Mesenchymal stem cell (in vitro differentiated cells and primary cell): ENCODE data around the gene CHRM5.
A peak's percentile ranks its signal among the peaks of the same experiment; 100 is the strongest.

Source experiments
- DNase-seq: peaks from one replicate; pipeline ENCODE4 v3.0.0-alpha.2; 2013
- H2AFZ ChIP-seq: one replicate; pipeline ENCODE4 v1.6.1; 2013; ENCODE audit warnings: low read depth, mild to moderate bottlenecking, control low read depth, inconsistent platforms, low read length, moderate library complexity
- H2AK5ac ChIP-seq: 2 replicates; pipeline ENCODE4 v1.6.1; 2013; ENCODE audit warnings: low read length, moderate library complexity, mild to moderate bottlenecking, inconsistent platforms; ENCODE audit not compliant: severe bottlenecking
- H2BK120ac ChIP-seq: one replicate; pipeline ENCODE4 v1.6.1; 2013; ENCODE audit warnings: low read depth, mild to moderate bottlenecking, inconsistent platforms, low read length, moderate library complexity
- H2BK12ac ChIP-seq, 2 experiments: one replicate each; pipeline ENCODE4 v1.6.1; 2013; ENCODE audit warnings: inconsistent platforms in 2 of 2, low read length in 2 of 2, mild to moderate bottlenecking in 2 of 2, moderate library complexity in 2 of 2, control low read depth in 1 of 2
- H2BK15ac ChIP-seq: one replicate; pipeline ENCODE4 v1.6.1; 2013; ENCODE audit warnings: mild to moderate bottlenecking, low read depth, inconsistent platforms; ENCODE audit not compliant: poor library complexity, severe bottlenecking
- H2BK5ac ChIP-seq: 2 replicates; pipeline ENCODE4 v1.6.1; 2013; ENCODE audit warnings: low read depth, mild to moderate bottlenecking, low read length, control low read depth, inconsistent platforms; ENCODE audit not compliant: poor library complexity, severe bottlenecking
- H3K14ac ChIP-seq, 2 experiments: one replicate each; pipeline ENCODE4 v1.6.1; 2013; ENCODE audit warnings: inconsistent platforms in 2 of 2, low read length in 2 of 2, control low read depth in 1 of 2, mild to moderate bottlenecking in 1 of 2, moderate library complexity in 1 of 2
- H3K18ac ChIP-seq, 2 experiments: one replicate each; pipeline ENCODE4 v1.6.1; 2013; ENCODE audit warnings: inconsistent platforms in 2 of 2, low read length in 2 of 2, control low read depth in 1 of 2, low read depth in 1 of 2, mild to moderate bottlenecking in 1 of 2
- H3K23ac ChIP-seq, 2 experiments: one replicate each; pipeline ENCODE4 v1.6.1; 2013; ENCODE audit warnings: inconsistent platforms in 2 of 2, low read length in 2 of 2, mild to moderate bottlenecking in 2 of 2, moderate library complexity in 2 of 2, control low read depth in 1 of 2
- H3K27ac ChIP-seq: 2 replicates; pipeline ENCODE4 v1.5.1; 2013; ENCODE audit warnings: mild to moderate bottlenecking, moderate library complexity, low read length, control low read depth, inconsistent platforms; ENCODE audit not compliant: poor library complexity, severe bottlenecking
- H3K27me3 ChIP-seq, 2 experiments: 2 replicates each; pipeline versions ENCODE4 v1.6.1 to v1.7.0; 2013; ENCODE audit warnings: low read length in 2 of 2, mild to moderate bottlenecking in 2 of 2, moderate library complexity in 2 of 2, control low read depth in 1 of 2, inconsistent platforms in 1 of 2; ENCODE audit not compliant: control insufficient read depth in 1 of 2, insufficient read depth in 1 of 2
- H3K36me3 ChIP-seq, 2 experiments: 2 replicates each; pipeline versions ENCODE4 v1.6.1 to v1.7.0; 2013; ENCODE audit warnings: low read length in 2 of 2, control low read depth in 1 of 2, inconsistent platforms in 1 of 2, low read depth in 1 of 2, mild to moderate bottlenecking in 1 of 2; ENCODE audit not compliant: insufficient read depth in 2 of 2, control insufficient read depth in 1 of 2
- H3K4ac ChIP-seq, 2 experiments: one replicate each; pipeline ENCODE4 v1.6.1; 2013; ENCODE audit warnings: inconsistent platforms in 2 of 2, low read length in 2 of 2, mild to moderate bottlenecking in 2 of 2, moderate library complexity in 2 of 2, control low read depth in 1 of 2, low read depth in 1 of 2
- H3K4me1 ChIP-seq: 2 replicates; pipeline ENCODE4 v1.6.1; 2013; ENCODE audit warnings: low read depth, low read length, control low read depth; ENCODE audit not compliant: control insufficient read depth, insufficient read depth
- H3K4me2 ChIP-seq: 2 replicates; pipeline ENCODE4 v1.6.1; 2013; ENCODE audit warnings: low read length, mild to moderate bottlenecking, inconsistent platforms; ENCODE audit not compliant: poor library complexity, severe bottlenecking
- H3K4me3 ChIP-seq, 2 experiments: 2 replicates each; pipeline versions ENCODE4 v1.5.1 to v1.7.0; 2013; ENCODE audit warnings: low read length in 2 of 2, mild to moderate bottlenecking in 2 of 2, control low read depth in 1 of 2, low read depth in 1 of 2; ENCODE audit not compliant: insufficient read depth in 1 of 2
- H3K79me1 ChIP-seq: replicated peaks from 2 replicates; pipeline ENCODE4 v1.6.1; 2013; ENCODE audit warnings: mild to moderate bottlenecking, control low read depth, low read length, inconsistent platforms; ENCODE audit not compliant: poor library complexity, severe bottlenecking
- H3K9ac ChIP-seq: 2 replicates; pipeline ENCODE4 v1.7.0; 2013; ENCODE audit warnings: mild to moderate bottlenecking, low read length, moderate library complexity
- H3K9me3 ChIP-seq: 2 replicates; pipeline ENCODE4 v1.7.0; 2013; ENCODE audit warnings: mild to moderate bottlenecking, low read length; ENCODE audit not compliant: control insufficient read depth
- H4K8ac ChIP-seq: one replicate; pipeline ENCODE4 v1.6.1; 2013; ENCODE audit warnings: inconsistent platforms, mild to moderate bottlenecking, low read length, moderate library complexity
- H4K91ac ChIP-seq: one replicate; pipeline ENCODE4 v1.6.1; 2013; ENCODE audit warnings: mild to moderate bottlenecking, low read length, inconsistent platforms
- WGBS: methylation state at CpG from one replicate; pipeline ENCODE4 v1.1.7; 2013; ENCODE audit warnings: mixed read lengths; 5-methylcytosine and 5-hydroxymethylcytosine counted together

CHRM5 gene

DNA sequence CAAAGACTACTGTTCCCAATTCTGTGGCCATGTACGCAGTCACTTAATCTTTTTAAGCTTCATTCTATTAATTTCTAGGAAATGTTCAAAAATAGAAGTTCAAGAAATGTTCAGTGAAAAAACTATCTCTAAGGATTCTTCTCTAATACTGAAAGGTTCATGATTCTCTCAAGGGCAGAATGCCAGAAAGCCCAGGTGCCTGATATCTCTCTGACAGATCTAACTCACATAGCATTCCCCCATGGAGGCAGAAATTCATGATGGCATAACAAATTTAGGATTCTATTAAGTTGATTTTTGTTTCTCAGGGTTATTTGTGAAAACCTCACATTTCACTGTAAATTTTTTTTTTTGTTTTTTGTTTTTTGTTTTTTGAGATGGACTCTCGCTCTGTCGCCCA, 17.5 kb downstream of the CHRM5 start:
- H3K9me3 ChIP-seq, result no peaks in the 10 kb centered on the region
- no peak overlapping the region for H3K4ac ChIP-seq
- DNase-seq, result no peak
- H2AFZ ChIP-seq, result no peak overlapping the region
- no peak overlapping the region for H2BK15ac ChIP-seq
- no peak overlapping the region for H2BK5ac ChIP-seq
- H3K4me1 ChIP-seq, result peaks cover 9% of the 10 kb centered on the region
- no peak overlapping the region for H3K4me3 ChIP-seq
- no peak overlapping the region for H2BK120ac ChIP-seq
- H3K9ac ChIP-seq, result no peak overlapping the region
- H3K18ac ChIP-seq, result no peak overlapping the region
- no peaks in the 10 kb centered on the region for H3K27me3 ChIP-seq
- no peak overlapping the region for H3K23ac ChIP-seq
- no peaks in the 10 kb centered on the region for H3K36me3 ChIP-seq
- H3K79me1 ChIP-seq, result peaks cover 17% of the 10 kb centered on the region
- H2AK5ac ChIP-seq, result no peak overlapping the region
- no peak overlapping the region for H3K14ac ChIP-seq
- peak overlapping the region; percentile 95 for H3K27ac ChIP-seq
- no peak overlapping the region for H3K4me2 ChIP-seq
- no peak overlapping the region for H4K8ac ChIP-seq
- no peak overlapping the region for H4K91ac ChIP-seq
- no peak overlapping the region for H2BK12ac ChIP-seq
- WGBS, result no CpG with 5 or more reads among the region's 3 CpGs

DNA sequence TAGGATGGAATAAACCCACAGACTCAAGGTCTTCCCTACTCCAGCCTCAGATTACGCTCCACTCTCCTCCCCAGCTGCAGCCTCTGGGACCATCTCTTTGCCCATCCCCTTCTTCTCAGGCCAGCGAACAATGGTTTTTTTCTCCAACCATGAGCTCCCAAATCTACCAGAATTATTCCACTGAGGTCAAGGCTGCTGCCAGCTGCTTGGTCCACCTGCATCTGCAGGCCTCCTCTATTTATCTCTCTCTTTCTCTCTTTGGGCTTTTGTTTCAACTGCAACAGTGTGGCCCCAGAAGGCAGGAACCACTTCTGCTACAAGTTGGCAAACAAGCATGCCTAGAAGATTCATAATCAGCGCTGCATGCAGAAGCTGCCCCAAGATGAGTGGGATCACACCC, 19.1 kb downstream of the CHRM5 start:
- no peak overlapping the region for H2BK12ac ChIP-seq
- H3K27me3 ChIP-seq, result no peaks in the 10 kb centered on the region
- 98% methylated on average over 3 of the region's 3 CpGs for WGBS
- peaks cover 9% of the 10 kb centered on the region for H3K4me1 ChIP-seq
- H2BK5ac ChIP-seq, result no peak overlapping the region
- H3K18ac ChIP-seq, result no peak overlapping the region
- no peak overlapping the region for H2BK120ac ChIP-seq
- H3K27ac ChIP-seq, result no peak overlapping the region
- H2BK15ac ChIP-seq, result no peak overlapping the region
- H3K14ac ChIP-seq, result no peak overlapping the region
- no peak overlapping the region for H3K4me2 ChIP-seq
- peak overlapping the region; percentile 79 for H2AK5ac ChIP-seq
- no peak overlapping the region for H2AFZ ChIP-seq
- peaks cover 17% of the 10 kb centered on the region for H3K79me1 ChIP-seq
- no peak overlapping the region for H4K8ac ChIP-seq
- no peak overlapping the region for H3K9ac ChIP-seq
- H3K23ac ChIP-seq, result no peak overlapping the region
- H3K4ac ChIP-seq, result no peak overlapping the region
- no peak for DNase-seq
- H4K91ac ChIP-seq, result no peak overlapping the region
- H3K36me3 ChIP-seq, result no peaks in the 10 kb centered on the region
- H3K4me3 ChIP-seq, result no peak overlapping the region
- H3K9me3 ChIP-seq, result no peaks in the 10 kb centered on the region

DNA sequence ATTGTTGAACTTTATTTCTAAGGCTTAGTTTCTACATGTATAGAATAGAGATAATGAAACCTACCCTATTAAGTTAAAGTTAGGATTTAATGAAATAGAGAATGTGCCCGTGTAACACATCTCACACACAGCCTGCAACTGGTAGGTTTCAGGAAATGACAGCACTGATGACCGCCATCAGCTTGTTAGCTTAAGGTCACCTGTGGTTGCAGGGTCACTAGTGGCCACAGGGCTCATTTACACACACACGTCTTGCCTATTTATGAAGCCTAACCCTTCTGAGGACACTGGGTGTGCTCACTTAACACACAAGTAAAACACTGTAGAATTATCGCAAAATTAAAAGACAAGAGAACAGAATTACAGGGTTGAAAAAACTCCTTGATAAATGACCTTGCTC, 20.1 kb downstream of the CHRM5 start:
- DNase-seq, result peak; percentile 55
- Histone ChIP-seq H4K8ac (no peak overlapping the region), H3K36me3 (no peaks in the 10 kb centered on the region), H2BK15ac (no peak overlapping the region), H2BK120ac (no peak overlapping the region), H3K4ac (no peak overlapping the region), H2BK5ac (no peak overlapping the region), H4K91ac (no peak overlapping the region), H2AK5ac (no peak overlapping the region), H2AFZ (no peak overlapping the region), H3K27me3 (no peaks in the 10 kb centered on the region), H2BK12ac (peak overlapping the region in 1 of 2 experiments; percentile 49), H3K9ac (no peak overlapping the region), H3K4me2 (no peak overlapping the region), H3K4me3 (no peak overlapping the region), H3K14ac (no peak overlapping the region), H3K27ac (no peak overlapping the region), H3K18ac (no peak overlapping the region), H3K79me1 (peaks cover 16% of the 10 kb centered on the region), H3K9me3 (no peaks in the 10 kb centered on the region), H3K4me1 (peaks cover 9% of the 10 kb centered on the region), H3K23ac (no peak overlapping the region)
- WGBS, result 48% methylated on average over 4 of the region's 4 CpGs

DNA sequence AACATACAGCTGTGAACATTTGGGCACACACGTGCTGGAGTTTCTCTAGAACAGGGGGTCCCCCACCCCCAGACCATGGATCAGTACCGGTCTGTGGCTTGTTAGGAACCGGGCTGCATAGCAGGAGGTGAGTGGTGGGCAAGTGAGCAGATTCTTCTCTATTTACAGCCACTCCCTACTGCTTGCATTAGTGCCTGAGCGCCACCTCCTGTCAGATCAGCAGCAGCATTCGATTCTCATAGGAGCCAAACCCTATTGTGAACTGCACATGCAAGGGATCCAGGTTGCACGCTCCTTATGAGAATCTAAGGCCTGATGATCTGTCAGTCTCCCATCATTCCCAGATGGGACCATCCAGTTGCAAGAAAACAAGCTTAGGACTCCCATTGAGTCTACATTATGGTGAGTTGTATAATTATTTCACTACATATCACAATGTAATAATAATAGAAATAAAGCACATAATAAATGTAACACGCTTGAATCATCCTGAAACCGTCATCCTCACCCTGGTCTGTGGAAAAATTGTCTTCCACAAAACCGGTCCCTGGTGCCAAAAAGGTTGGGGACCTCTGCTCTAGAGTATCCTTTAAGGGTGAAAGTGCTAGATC, 25.8 kb downstream of the CHRM5 start:
- Histone ChIP-seq H2BK15ac (no peak overlapping the region), H3K18ac (no peak overlapping the region), H3K23ac (no peak overlapping the region), H3K9ac (no peak overlapping the region), H3K14ac (no peak overlapping the region), H3K4ac (no peak overlapping the region), H3K27me3 (no peaks in the 10 kb centered on the region), H3K4me2 (no peak overlapping the region), H4K91ac (no peak overlapping the region), H2AK5ac (no peak overlapping the region), H2AFZ (no peak overlapping the region), H3K79me1 (peaks cover 21% of the 10 kb centered on the region), H3K27ac (no peak overlapping the region), H2BK5ac (no peak overlapping the region), H2BK120ac (no peak overlapping the region), H3K9me3 (no peaks in the 10 kb centered on the region), H3K4me3 (no peak overlapping the region), H2BK12ac (no peak overlapping the region), H4K8ac (no peak overlapping the region), H3K4me1 (no peaks in the 10 kb centered on the region), H3K36me3 (no peaks in the 10 kb centered on the region)
- 70% methylated on average over 9 of the region's 9 CpGs for WGBS
- DNase-seq, result peak; percentile 51
